Measurements from ENCODE around the gene HMOX1.

The HMOX1 gene, protein sequence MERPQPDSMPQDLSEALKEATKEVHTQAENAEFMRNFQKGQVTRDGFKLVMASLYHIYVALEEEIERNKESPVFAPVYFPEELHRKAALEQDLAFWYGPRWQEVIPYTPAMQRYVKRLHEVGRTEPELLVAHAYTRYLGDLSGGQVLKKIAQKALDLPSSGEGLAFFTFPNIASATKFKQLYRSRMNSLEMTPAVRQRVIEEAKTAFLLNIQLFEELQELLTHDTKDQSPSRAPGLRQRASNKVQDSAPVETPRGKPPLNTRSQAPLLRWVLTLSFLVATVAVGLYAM

DNA sequence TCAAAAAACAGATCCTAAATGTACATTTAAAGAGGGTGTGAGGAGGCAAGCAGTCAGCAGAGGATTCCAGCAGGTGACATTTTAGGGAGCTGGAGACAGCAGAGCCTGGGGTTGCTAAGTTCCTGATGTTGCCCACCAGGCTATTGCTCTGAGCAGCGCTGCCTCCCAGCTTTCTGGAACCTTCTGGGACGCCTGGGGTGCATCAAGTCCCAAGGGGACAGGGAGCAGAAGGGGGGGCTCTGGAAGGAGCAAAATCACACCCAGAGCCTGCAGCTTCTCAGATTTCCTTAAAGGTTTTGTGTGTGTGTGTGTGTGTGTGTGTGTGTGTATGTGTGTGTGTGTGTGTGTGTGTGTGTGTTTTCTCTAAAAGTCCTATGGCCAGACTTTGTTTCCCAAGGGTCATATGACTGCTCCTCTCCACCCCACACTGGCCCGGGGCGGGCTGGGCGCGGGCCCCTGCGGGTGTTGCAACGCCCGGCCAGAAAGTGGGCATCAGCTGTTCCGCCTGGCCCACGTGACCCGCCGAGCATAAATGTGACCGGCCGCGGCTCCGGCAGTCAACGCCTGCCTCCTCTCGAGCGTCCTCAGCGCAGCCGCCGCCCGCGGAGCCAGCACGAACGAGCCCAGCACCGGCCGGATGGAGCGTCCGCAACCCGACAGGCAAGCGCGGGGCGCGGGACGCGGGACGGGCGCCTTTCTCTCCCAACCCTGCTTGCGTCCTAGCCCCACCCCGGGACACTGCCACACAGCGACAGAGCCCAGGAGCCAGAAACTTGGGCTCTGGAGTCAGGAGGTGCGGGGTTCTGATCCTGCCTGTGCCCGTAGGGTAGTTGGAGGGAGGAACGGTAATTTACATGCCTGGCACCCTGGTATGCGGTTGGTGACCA, at the start of gene HMOX1:
Gene HMOX1 (plus strand): TSS at position 560 of the 887 bp plus-strand sequence. CDS start 78 bp downstream, at position 638.
- H3K4me2 ChIP-seq (ENCODE audit: low read depth, low read length, poor library complexity, severe bottlenecking) = peak within 1 kb of the TSS; percentile 60
- H2AFZ ChIP-seq (ENCODE audit: low read depth, low read length, severe bottlenecking) = peak within 1 kb of the TSS; percentile 95
- peak within 1 kb of the TSS; percentile 48 for H3K4me3 ChIP-seq (ENCODE audit: insufficient read depth, low read length, poor library complexity, severe bottlenecking)
- no peaks in the 10 kb centered on the region for H4K20me1 ChIP-seq (ENCODE audit: low read depth, low read length)
- H3K79me2 ChIP-seq (ENCODE audit: insufficient read depth, low read length) = no peaks in the 10 kb centered on the region
- no peak within 1 kb of the TSS for H3K27ac ChIP-seq (ENCODE audit: low read depth, low read length)
- H3K9ac ChIP-seq (ENCODE audit: low read length) = peak within 1 kb of the TSS; percentile 47
- no peaks in the 10 kb centered on the region for H3K27me3 ChIP-seq (ENCODE audit: low read length)
- TF ChIP-seq, protein P1, sequence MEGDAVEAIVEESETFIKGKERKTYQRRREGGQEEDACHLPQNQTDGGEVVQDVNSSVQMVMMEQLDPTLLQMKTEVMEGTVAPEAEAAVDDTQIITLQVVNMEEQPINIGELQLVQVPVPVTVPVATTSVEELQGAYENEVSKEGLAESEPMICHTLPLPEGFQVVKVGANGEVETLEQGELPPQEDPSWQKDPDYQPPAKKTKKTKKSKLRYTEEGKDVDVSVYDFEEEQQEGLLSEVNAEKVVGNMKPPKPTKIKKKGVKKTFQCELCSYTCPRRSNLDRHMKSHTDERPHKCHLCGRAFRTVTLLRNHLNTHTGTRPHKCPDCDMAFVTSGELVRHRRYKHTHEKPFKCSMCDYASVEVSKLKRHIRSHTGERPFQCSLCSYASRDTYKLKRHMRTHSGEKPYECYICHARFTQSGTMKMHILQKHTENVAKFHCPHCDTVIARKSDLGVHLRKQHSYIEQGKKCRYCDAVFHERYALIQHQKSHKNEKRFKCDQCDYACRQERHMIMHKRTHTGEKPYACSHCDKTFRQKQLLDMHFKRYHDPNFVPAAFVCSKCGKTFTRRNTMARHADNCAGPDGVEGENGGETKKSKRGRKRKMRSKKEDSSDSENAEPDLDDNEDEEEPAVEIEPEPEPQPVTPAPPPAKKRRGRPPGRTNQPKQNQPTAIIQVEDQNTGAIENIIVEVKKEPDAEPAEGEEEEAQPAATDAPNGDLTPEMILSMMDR (IDR thresholded peaks at IDR 0.05; ENCODE audit: insufficient read depth, low read length, poor library complexity, severe bottlenecking) = no peak
- TF ChIP-seq EZH2phosphoT487 (conservative IDR thresholded peaks at IDR 0.05; ENCODE audit: low read length) = no peak
- H3K36me3 ChIP-seq (ENCODE audit: low read length) = no peaks in the 10 kb centered on the region
- H3K9me2 ChIP-seq (replicated peaks; ENCODE audit: insufficient read depth, low read length) = no peaks in the 10 kb centered on the region
- no peaks in the 10 kb centered on the region for H3K9me3 ChIP-seq (ENCODE audit: insufficient read depth, low read length)
- H3F3A ChIP-seq (ENCODE audit: insufficient read depth) = 0 out of 2 replicates have a peak, but pooled peaks cover 3% of the 10 kb centered on the region

DNA sequence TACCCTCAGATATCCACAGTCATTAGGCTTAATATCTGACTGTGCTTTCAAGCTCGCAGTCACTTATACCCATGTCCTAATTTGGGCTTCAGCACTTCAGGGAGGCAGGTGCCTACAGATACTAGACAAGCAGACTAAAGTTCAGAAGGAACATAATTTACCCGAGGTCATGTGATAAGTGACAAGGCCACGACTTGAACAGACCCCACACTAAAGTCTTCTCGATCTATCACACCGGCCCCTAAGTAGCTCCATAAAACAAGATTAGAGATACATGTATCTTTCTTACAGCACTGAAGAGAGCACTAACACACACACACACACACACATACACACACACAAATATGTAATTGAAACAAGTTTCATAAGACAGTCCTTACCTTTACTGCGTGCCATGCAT, 48.6 kb upstream of the HMOX1 start:
- Histone ChIP-seq H3K27ac (ENCODE audit: low read depth, low read length) (no peak overlapping the region), H3K9me2 (replicated peaks; ENCODE audit: insufficient read depth, low read length) (no peaks in the 10 kb centered on the region), H3F3A (ENCODE audit: insufficient read depth) (no peaks in the 10 kb centered on the region), H2AFZ (ENCODE audit: low read depth, low read length, severe bottlenecking) (no peak overlapping the region), H3K9ac (ENCODE audit: low read length) (no peak overlapping the region), H3K4me2 (ENCODE audit: low read depth, low read length, poor library complexity, severe bottlenecking) (no peak overlapping the region), H3K79me2 (ENCODE audit: insufficient read depth, low read length) (no peaks in the 10 kb centered on the region), H3K27me3 (ENCODE audit: low read length) (no peaks in the 10 kb centered on the region), H3K36me3 (ENCODE audit: low read length) (no peaks in the 10 kb centered on the region), H3K4me3 (ENCODE audit: insufficient read depth, low read length, poor library complexity, severe bottlenecking) (no peak overlapping the region), H3K9me3 (ENCODE audit: insufficient read depth, low read length) (no peaks in the 10 kb centered on the region), H4K20me1 (ENCODE audit: low read depth, low read length) (no peaks in the 10 kb centered on the region)
- TF ChIP-seq, protein P1 (IDR thresholded peaks at IDR 0.05; ENCODE audit: insufficient read depth, low read length, poor library complexity, severe bottlenecking) = no peak
- TF ChIP-seq EZH2phosphoT487 (conservative IDR thresholded peaks at IDR 0.05; ENCODE audit: low read length) = no peak

DNA sequence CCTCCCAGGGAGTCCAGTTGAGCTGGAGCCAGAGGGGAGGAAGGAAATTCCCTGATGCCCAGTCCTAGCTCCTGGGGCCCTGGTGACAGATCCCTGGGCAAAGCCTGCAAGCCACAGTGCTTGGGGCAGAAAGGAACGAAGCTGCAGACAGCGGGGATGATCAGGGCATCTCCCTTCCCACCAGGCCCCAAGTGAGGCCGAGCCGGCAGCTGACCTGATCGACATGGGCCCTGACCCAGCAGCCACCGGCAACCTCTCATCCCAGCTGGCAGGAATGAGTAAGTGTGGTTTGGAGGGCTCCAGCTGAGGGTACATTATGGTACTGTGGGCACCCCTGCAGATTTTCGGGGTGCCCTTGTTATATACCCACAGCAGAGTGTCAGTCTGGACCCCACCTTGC, 47.7 kb upstream of the HMOX1 start:
- Histone ChIP-seq H3K27ac (ENCODE audit: low read depth, low read length) (no peak overlapping the region), H3K27me3 (ENCODE audit: low read length) (no peaks in the 10 kb centered on the region), H3K36me3 (ENCODE audit: low read length) (no peaks in the 10 kb centered on the region), H3K79me2 (ENCODE audit: insufficient read depth, low read length) (no peaks in the 10 kb centered on the region), H2AFZ (ENCODE audit: low read depth, low read length, severe bottlenecking) (no peak overlapping the region), H3F3A (ENCODE audit: insufficient read depth) (no peaks in the 10 kb centered on the region), H3K4me3 (ENCODE audit: insufficient read depth, low read length, poor library complexity, severe bottlenecking) (no peak overlapping the region), H3K4me2 (ENCODE audit: low read depth, low read length, poor library complexity, severe bottlenecking) (no peak overlapping the region), H3K9me2 (replicated peaks; ENCODE audit: insufficient read depth, low read length) (no peaks in the 10 kb centered on the region), H3K9ac (ENCODE audit: low read length) (no peak overlapping the region), H3K9me3 (ENCODE audit: insufficient read depth, low read length) (no peaks in the 10 kb centered on the region), H4K20me1 (ENCODE audit: low read depth, low read length) (no peaks in the 10 kb centered on the region)
- TF ChIP-seq EZH2phosphoT487 (conservative IDR thresholded peaks at IDR 0.05; ENCODE audit: low read length) = no peak
- TF ChIP-seq, protein P1 (IDR thresholded peaks at IDR 0.05; ENCODE audit: insufficient read depth, low read length, poor library complexity, severe bottlenecking) = no peak
